Measurements from ENCODE around the gene KDSR. TPM values are rescaled to one million over a fixed set of nuclear protein-coding genes. Genes with fewer than 3 reads are reported as not detected.

KDSR gene
- total RNA-seq, 1 donor from 2014 or later = 42.0 TPM

DNA sequence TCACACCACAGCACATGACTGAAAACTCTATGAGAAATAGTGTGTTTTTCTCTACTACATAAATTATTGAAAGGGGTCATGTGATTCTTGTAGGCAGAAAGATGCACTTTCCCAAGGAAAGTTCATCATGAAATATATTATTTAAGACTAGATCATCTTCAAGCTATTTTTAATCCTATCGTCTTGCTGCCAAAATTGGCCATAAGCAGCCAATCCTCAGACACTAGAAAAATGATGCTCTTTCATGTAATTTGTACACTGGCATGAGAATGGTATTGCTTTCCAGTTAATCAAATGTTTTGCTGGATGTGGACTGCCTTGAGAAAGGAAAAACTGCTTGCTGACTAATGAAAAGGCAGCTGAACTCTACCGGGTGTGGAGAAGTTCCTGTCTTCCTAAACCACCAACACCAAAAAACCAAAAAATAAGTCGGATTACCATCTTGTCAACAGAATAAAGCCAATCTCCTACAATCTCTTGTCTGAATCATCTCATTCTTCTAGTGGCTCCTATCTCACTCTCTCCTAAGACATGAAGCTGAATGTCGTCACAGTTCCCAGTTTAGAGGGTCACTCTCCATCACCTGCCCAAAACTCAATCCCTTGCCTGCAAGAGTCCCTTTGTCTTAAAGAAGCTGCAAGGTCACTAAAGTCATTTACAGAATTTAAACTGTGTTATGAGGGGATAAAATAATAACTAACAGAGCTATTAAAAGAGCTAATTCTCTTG lies 52.8 kb downstream of the KDSR start:
- Histone ChIP-seq H3K9me3 (no peaks in the 10 kb centered on the region), H3K4me3 (no peak overlapping the region), H3K4me1 (peaks cover 62% of the 10 kb centered on the region), H3K27me3 (no peaks in the 10 kb centered on the region), H3K27ac (peak overlapping the region; percentile 93), H3K36me3 (no peaks in the 10 kb centered on the region)
- DNase-seq (ENCODE audit: extremely low spot score in 2 of 2) = no peak
- intact Hi-C loops (cut with DNase I) = loop anchor here (10.0 kb wide), 1 partner anchor 49 kb away; no protein-coding TSS in a partner anchor
- TF ChIP-seq POLR2AphosphoS5 (IDR thresholded peaks at IDR 0.05; ENCODE audit: insufficient read depth in 1 of 2, low read depth in 1 of 2) (no peak), POLR2A (IDR thresholded peaks at IDR 0.05) (no peak)
- TF ChIP-seq, protein P1, sequence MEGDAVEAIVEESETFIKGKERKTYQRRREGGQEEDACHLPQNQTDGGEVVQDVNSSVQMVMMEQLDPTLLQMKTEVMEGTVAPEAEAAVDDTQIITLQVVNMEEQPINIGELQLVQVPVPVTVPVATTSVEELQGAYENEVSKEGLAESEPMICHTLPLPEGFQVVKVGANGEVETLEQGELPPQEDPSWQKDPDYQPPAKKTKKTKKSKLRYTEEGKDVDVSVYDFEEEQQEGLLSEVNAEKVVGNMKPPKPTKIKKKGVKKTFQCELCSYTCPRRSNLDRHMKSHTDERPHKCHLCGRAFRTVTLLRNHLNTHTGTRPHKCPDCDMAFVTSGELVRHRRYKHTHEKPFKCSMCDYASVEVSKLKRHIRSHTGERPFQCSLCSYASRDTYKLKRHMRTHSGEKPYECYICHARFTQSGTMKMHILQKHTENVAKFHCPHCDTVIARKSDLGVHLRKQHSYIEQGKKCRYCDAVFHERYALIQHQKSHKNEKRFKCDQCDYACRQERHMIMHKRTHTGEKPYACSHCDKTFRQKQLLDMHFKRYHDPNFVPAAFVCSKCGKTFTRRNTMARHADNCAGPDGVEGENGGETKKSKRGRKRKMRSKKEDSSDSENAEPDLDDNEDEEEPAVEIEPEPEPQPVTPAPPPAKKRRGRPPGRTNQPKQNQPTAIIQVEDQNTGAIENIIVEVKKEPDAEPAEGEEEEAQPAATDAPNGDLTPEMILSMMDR (IDR thresholded peaks at IDR 0.05) = no peak

DNA sequence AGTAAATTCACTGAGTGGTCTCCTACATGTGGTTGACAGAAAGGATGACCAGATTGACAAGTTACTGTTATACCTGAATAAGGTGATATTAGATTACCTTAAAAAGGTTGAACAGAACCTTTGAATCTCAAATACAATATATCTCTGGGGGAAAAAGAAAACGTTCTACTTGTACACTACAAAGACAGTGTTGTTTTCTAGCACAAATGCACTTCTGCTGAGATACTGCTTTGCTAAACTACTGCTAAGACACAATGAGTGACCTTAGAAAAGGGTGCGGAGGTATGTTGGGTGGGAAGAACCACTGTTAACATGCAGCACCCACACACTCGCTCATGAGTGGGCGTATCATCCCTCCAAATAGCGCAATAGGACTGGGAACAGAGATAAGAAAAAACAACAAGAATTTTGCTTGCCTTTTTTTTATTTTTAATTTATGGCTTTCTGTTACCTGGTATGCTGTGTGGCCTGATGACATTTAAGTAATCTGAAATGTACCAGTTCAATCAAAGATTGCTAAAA lies 53.5 kb downstream of the KDSR start:
- Histone ChIP-seq H3K27ac (peak overlapping the region; percentile 93), H3K4me3 (no peak overlapping the region), H3K27me3 (no peaks in the 10 kb centered on the region), H3K4me1 (peaks cover 62% of the 10 kb centered on the region), H3K9me3 (no peaks in the 10 kb centered on the region), H3K36me3 (no peaks in the 10 kb centered on the region)
- no peak for DNase-seq (ENCODE audit: extremely low spot score in 2 of 2)
- intact Hi-C loops (cut with DNase I) = loop anchor here (10.0 kb wide), 1 partner anchor 49 kb away; no protein-coding TSS in a partner anchor
- TF ChIP-seq POLR2AphosphoS5 (IDR thresholded peaks at IDR 0.05; ENCODE audit: insufficient read depth in 1 of 2, low read depth in 1 of 2) = no peak

DNA sequence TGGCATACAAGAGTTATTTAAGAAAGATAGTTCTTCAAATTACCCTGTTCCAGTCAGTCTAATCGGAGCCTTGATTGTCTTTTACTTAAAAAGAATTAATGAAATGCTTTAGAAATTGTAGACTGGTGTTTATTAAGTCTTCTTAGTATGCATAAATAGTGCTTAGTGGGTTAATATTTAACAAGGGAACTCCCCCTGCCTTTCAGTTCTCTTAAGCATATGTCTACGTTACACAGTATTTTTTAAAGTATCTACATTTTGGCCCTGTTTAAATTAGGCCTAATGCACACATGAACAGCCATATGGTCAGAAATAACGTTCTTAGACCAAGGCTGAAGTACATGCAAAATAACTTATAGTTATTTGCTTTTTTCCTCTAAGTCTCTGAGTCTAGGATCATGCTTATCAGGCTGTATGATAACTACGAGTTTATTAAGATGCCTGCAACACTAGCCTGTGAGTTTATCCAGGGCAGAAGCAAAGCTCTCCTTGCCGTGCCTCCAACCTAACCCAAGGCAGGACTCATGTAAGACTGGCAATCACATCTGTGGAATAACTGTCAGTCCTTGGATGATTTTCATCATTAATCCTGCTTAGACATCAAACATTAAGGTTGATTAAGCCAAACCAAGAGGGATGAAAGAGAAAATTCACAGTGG lies 54.1 kb downstream of the KDSR start:
- no peaks in the 10 kb centered on the region for H3K9me3 ChIP-seq
- no peaks in the 10 kb centered on the region for H3K27me3 ChIP-seq
- peaks cover 62% of the 10 kb centered on the region for H3K4me1 ChIP-seq
- intact Hi-C loops (cut with DNase I) = loop anchor here (10.0 kb wide), 1 partner anchor 48 kb away; no protein-coding TSS in a partner anchor
- TF ChIP-seq, protein P1 (IDR thresholded peaks at IDR 0.05) = no peak
- TF ChIP-seq POLR2AphosphoS5 (IDR thresholded peaks at IDR 0.05; ENCODE audit: insufficient read depth in 1 of 2, low read depth in 1 of 2) (no peak), POLR2A (IDR thresholded peaks at IDR 0.05) (no peak)
- H3K4me3 ChIP-seq = no peak overlapping the region
- no peaks in the 10 kb centered on the region for H3K36me3 ChIP-seq
- H3K27ac ChIP-seq = peak overlapping the region; percentile 18
- DNase-seq (ENCODE audit: extremely low spot score in 2 of 2) = no peak

DNA sequence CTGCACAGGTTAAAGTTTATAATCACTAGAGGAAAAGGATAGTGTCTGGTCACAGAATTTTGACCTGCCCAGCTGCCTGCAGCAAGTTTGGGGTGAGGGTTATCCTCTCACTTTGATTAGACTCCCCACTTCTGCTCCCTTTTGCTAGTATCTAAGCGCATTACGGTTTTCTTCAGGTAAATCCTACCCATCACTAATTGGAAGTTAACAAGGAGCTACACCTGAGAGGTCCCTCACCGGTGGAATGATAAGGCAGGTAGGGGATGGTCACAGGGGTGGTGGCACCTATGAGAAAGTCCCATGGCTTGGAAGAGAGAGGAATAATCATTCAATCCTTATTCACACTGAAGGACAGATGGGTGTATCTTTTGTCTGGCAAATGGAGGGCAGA lies 55.0 kb downstream of the KDSR start:
- DNase-seq (ENCODE audit: extremely low spot score in 2 of 2) = no peak
- H3K27me3 ChIP-seq = no peaks in the 10 kb centered on the region
- peak overlapping the region; percentile 6 for H3K27ac ChIP-seq
- H3K4me1 ChIP-seq = peaks cover 57% of the 10 kb centered on the region
- TF ChIP-seq POLR2AphosphoS5 (IDR thresholded peaks at IDR 0.05; ENCODE audit: insufficient read depth in 1 of 2, low read depth in 1 of 2) (no peak), POLR2A (IDR thresholded peaks at IDR 0.05) (no peak)
- TF ChIP-seq, protein P1 (IDR thresholded peaks at IDR 0.05) = no peak
- intact Hi-C loops (cut with DNase I) = loop anchor here (10.0 kb wide), 1 partner anchor 47 kb away; no protein-coding TSS in a partner anchor
- no peaks in the 10 kb centered on the region for H3K9me3 ChIP-seq
- no peak overlapping the region for H3K4me3 ChIP-seq
- H3K36me3 ChIP-seq = no peaks in the 10 kb centered on the region

DNA sequence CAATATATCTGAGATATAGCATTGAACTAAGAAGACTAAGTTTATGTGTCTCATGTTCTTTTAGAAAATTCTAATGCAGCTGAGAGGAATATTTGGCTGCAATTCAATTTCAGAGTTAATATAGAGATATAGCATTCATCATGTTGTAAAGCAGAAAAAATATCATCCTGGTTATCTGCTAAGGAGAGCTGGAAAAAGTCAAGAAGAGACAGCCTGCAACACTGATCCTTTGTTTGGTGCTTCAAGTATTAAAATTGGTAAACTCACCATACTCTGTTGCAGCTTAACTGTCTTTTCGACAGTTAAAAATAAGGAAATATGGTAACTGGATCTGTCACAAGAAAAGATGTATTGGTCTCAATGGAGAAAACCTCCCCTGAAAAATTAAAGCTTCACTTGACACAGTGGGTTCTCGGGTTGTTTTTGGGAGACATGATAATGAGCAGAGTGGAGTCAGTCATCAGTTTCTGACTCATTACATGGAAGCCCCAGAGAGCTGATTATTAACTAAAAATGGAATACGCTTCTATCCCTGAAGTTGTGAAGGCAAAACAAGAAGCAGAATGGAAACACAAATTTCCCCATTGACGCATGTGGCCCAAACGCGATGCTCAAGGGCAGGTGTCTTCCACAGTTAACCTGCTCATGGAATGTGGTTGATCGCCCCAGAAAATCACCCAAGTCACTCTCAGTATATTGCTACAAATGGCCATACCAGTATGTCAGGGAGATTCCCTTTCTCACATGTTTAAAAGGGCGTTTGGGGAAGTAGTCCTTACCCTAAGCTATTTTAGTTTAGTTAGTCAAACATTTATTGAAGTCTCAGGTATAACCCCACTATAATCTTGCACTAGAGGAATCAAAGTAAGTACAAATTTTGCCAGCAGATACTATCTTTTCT lies 55.6 kb downstream of the KDSR start:
- Histone ChIP-seq H3K36me3 (no peaks in the 10 kb centered on the region), H3K9me3 (no peaks in the 10 kb centered on the region), H3K4me1 (peaks cover 53% of the 10 kb centered on the region), H3K4me3 (no peak overlapping the region), H3K27ac (peak overlapping the region; percentile 6), H3K27me3 (no peaks in the 10 kb centered on the region)
- intact Hi-C loops (cut with DNase I) = loop anchor here (10.0 kb wide), 1 partner anchor 47 kb away; no protein-coding TSS in a partner anchor
- TF ChIP-seq, protein P1 (IDR thresholded peaks at IDR 0.05) = no peak
- TF ChIP-seq POLR2AphosphoS5 (IDR thresholded peaks at IDR 0.05; ENCODE audit: insufficient read depth in 1 of 2, low read depth in 1 of 2) (no peak), POLR2A (IDR thresholded peaks at IDR 0.05) (no peak)
- no peak for DNase-seq (ENCODE audit: extremely low spot score in 2 of 2)
